ENCODE results near the gene ANAPC16. TPM values are rescaled to one million over a fixed set of nuclear protein-coding genes. Genes with fewer than 3 reads are reported as not detected.
"Not testable (repeated sequence)": the region's sequence is repeated elsewhere in the genome, so short reads cannot be mapped to it uniquely, and the experiment has no call there.

Gene ANAPC16
- polyA plus RNA-seq, 1 experiment = 67.0 TPM

DNA sequence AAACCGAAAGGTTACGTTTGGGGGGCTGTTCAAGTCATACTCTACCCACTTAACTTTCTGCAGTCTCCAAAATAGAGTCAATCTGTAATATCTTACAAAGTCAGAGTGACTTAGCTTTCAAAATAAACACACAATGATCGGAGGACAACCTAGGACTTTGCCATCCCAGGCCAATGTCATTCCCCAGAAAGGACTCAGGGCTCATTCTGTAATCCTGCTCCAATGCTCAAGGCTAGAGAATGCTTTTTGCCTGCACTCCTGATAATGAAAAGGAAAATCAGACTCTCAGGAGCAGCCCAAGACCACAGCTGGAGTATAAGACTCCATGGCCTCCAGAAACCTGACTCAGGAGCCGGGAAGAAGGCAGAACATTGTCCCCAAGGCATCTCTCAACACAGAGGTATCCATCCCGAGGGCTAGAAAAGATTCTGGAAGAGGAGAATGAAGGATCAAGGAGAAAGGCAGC is 28.8 kb downstream of the ANAPC16 start:
- DNase-seq (ENCODE audit: low read depth, low spot score) = no peak
- Histone ChIP-seq H3K9me3 (ENCODE audit: control insufficient read depth, insufficient read depth, low read length) (no peaks in the 10 kb centered on the region), H3K4me3 (ENCODE audit: low read depth, low read length) (no peak overlapping the region), H3K27me3 (ENCODE audit: control insufficient read depth, insufficient read depth, low read length) (no peaks in the 10 kb centered on the region), H3K27ac (ENCODE audit: low read depth, low read length) (peak overlapping the region; percentile 69)
- TF ChIP-seq, protein P1, sequence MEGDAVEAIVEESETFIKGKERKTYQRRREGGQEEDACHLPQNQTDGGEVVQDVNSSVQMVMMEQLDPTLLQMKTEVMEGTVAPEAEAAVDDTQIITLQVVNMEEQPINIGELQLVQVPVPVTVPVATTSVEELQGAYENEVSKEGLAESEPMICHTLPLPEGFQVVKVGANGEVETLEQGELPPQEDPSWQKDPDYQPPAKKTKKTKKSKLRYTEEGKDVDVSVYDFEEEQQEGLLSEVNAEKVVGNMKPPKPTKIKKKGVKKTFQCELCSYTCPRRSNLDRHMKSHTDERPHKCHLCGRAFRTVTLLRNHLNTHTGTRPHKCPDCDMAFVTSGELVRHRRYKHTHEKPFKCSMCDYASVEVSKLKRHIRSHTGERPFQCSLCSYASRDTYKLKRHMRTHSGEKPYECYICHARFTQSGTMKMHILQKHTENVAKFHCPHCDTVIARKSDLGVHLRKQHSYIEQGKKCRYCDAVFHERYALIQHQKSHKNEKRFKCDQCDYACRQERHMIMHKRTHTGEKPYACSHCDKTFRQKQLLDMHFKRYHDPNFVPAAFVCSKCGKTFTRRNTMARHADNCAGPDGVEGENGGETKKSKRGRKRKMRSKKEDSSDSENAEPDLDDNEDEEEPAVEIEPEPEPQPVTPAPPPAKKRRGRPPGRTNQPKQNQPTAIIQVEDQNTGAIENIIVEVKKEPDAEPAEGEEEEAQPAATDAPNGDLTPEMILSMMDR (IDR thresholded peaks at IDR 0.05; ENCODE audit: low read depth, low read length) = no peak
- ChIA-PET CTCF (interaction anchor here (1.2 kb wide), 1 partner anchor 11 kb away, joined by 8 read pairs; no protein-coding TSS in a partner anchor), POLR2A (interaction anchor here (2.5 kb wide), 1 partner anchor 29 kb away, joined by 9 read pairs; the partner anchor contains the start of gene DDIT4)

DNA sequence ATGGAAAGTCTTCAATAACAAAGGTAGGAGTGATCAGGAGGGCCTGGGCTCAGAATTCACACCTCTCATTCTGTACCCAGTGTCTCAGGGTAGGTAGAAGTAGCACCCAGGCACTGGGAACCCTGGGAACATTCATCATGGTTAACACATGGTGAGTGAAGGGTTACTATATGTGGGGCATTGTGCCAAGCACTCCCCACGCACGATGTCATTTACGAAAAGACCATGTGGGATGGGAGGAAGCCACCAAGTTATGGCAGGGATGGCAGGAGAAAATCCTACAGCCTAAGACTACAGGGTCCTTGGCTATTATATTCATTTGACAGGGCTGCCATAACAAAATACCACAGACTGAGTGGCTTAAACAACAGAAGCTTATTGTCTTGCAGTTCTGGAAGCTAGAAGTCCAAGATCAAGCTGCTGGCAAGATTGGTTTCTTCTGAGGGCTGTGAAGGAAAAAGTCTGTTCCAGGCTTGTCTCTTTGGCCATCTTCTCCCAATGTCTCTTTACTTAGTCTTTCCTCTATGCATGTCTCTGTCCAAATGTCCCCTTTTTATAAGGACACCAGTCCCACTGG is 30.2 kb downstream of the ANAPC16 start:
- no peak overlapping the region for H3K4me3 ChIP-seq (ENCODE audit: low read depth, low read length)
- CTCF ChIA-PET = interaction anchor here (0.6 kb wide), 1 partner anchor 26 kb away, joined by 3 read pairs; no protein-coding TSS in a partner anchor
- no peaks in the 10 kb centered on the region for H3K9me3 ChIP-seq (ENCODE audit: control insufficient read depth, insufficient read depth, low read length)
- H3K27ac ChIP-seq (ENCODE audit: low read depth, low read length) = no peak overlapping the region
- TF ChIP-seq, protein P1 (IDR thresholded peaks at IDR 0.05; ENCODE audit: low read depth, low read length) = no peak
- no peaks in the 10 kb centered on the region for H3K27me3 ChIP-seq (ENCODE audit: control insufficient read depth, insufficient read depth, low read length)
- POLR2A ChIA-PET = interaction anchor here (1.0 kb wide), 1 partner anchor 27 kb away, joined by 3 read pairs; the partner anchor contains the start of gene DDIT4
- no peak for DNase-seq (ENCODE audit: low read depth, low spot score)

DNA sequence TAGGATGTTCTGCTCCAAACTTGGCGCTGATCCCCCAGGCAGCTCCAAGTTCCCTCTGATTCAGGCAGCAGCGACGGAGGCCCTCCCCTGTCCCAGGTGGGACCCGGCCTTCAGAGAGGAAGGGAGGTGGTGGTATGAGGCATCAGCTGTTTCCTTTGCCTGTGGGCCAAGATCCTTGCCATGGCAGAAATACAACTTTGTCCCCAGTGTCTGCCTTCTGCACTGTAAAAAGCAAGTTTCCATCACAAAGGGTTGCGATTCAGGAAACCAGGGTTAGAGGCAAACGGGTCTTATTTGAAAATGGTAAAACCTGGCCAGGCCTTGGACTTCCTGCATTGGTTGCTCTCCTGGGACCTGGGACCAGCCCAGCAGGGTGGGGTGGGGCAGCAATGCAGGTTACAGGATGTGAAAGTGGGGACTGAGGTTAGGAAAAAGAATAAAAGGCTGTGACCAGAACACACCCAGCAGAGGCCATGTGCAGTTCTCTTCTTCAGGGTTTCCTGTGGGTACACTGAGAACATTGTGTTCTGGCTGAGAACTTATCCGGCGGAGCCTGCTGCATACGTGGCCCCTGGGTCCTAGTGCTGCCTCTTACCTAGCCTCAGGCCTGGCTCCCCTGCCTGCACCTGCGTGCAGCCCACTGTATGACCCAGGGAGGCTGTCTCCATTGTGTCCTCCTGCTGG is 32.8 kb downstream of the ANAPC16 start:
- POLR2A ChIA-PET = interaction anchor here (0.6 to 1.4 kb wide), 4 partner anchors 12 to 54 kb away, joined by 3 to 6 read pairs (median 4); partner anchors contain the start of gene DDIT4
- H3K9me3 ChIP-seq (ENCODE audit: control insufficient read depth, insufficient read depth, low read length) = no peaks in the 10 kb centered on the region
- H3K27me3 ChIP-seq (ENCODE audit: control insufficient read depth, insufficient read depth, low read length) = no peaks in the 10 kb centered on the region
- H3K27ac ChIP-seq (ENCODE audit: low read depth, low read length) = no peak overlapping the region
- CTCF ChIA-PET = no interaction called here
- no peak overlapping the region for H3K4me3 ChIP-seq (ENCODE audit: low read depth, low read length)
- DNase-seq (ENCODE audit: low read depth, low spot score) = no peak
- TF ChIP-seq, protein P1 (IDR thresholded peaks at IDR 0.05; ENCODE audit: low read depth, low read length) = no peak

DNA sequence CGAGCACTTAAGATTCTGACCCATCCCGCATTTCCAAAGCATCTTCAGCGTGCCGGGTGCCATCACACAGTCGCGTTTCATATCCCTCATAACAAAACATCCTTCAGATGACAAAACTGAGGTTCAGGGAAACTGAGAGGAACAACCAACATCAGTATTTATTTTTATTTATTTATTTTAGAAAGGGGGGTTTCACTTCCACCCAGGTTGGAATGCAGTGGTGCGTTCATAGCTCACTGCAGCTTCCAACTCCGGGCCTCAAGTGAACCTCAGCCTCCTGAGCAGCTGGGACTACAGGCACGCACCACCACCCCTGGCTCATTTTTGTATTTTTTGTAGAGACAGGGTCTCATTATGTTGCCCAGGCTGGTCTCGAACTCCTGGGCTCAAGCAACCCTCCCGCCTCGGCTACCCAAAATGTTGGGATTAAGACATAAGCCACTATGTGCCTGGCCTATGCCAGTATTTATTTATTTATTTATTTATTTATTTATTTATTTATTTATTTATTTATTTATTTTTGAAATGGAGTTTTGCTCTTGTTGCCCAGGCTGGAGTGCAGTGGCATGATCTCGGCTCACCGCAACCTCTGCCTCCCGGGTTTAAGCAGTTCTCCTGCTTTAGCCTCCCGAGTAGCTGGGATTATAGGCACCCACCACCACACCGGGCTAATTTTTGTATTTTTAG is 33.5 kb downstream of the ANAPC16 start:
- H3K27ac ChIP-seq (ENCODE audit: low read depth, low read length); CTCF ChIA-PET; H3K27me3 ChIP-seq (ENCODE audit: control insufficient read depth, insufficient read depth, low read length); H3K4me3 ChIP-seq (ENCODE audit: low read depth, low read length); DNase-seq (ENCODE audit: low read depth, low spot score); H3K9me3 ChIP-seq (ENCODE audit: control insufficient read depth, insufficient read depth, low read length): not testable (repeated sequence)
- POLR2A ChIA-PET = interaction anchor here (1.4 kb wide), 1 partner anchor 12 kb away, joined by 3 read pairs; no protein-coding TSS in a partner anchor

DNA sequence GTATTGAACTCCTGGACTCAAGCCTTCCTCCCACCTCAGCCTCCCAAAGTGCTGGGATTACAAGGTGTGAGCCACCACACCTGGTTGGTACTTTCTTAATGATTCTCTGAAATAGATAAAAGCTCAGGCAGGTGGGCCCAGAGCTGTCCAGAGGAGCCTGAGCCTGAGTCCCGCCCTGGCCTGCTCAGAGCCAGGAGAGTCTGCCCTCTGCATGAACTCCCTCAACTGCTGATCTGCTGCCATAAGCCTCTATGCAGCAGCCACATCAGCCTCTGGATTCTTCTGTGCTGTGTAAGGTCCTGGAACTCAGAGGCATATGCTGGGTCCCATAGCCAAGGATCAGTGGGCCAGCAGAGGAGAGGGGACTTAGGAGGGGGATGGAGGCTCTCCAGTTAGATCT is 34.9 kb downstream of the ANAPC16 start:
- no peak for DNase-seq (ENCODE audit: low read depth, low spot score)
- Histone ChIP-seq H3K27ac (ENCODE audit: low read depth, low read length) (peak overlapping the region; percentile 21), H3K4me3 (ENCODE audit: low read depth, low read length) (no peak overlapping the region), H3K9me3 (ENCODE audit: control insufficient read depth, insufficient read depth, low read length) (no peaks in the 10 kb centered on the region), H3K27me3 (ENCODE audit: control insufficient read depth, insufficient read depth, low read length) (no peaks in the 10 kb centered on the region)
- CTCF ChIA-PET = no interaction called here
- TF ChIP-seq, protein P1 (IDR thresholded peaks at IDR 0.05; ENCODE audit: low read depth, low read length) = no peak
- POLR2A ChIA-PET = interaction anchor here (0.6 kb wide), 1 partner anchor 11 kb away, joined by 3 read pairs; no protein-coding TSS in a partner anchor
